Measurements from ENCODE around the gene TAOK3. TPM values are rescaled to one million over a fixed set of nuclear protein-coding genes. Genes with fewer than 3 reads are reported as not detected.

The TAOK3 gene
- total and polyA plus RNA-seq, 10 of the 15 experiments (the other 5 are each of a cell fraction or from before 2014, with no cell fraction given): 41.3 to 131 (median 57.8) TPM

GRCh38 chr12:118145798-118146156, 226.9 kb downstream of the TAOK3 start:
- SMC1A ChIA-PET (ENCODE audit: uncharacterized antibody, unreplicated experiment): no interaction called here

More at GRCh38 chr12:118145798-118146156, 226.9 kb downstream of the TAOK3 start:
- BruUV-seq (replicated peaks): no TSS peak
- peaks cover 20% of the 10 kb centered on the region for H3K4me1 ChIP-seq (ENCODE audit: control insufficient read depth, insufficient read depth, low read length)
- DNase-seq (ENCODE audit: low read depth, low spot score): no peak
- H3K27me3 ChIP-seq (replicated peaks in 1 of 2; ENCODE audit: control insufficient read depth in 2 of 2, insufficient read depth in 2 of 2, low read length in 1 of 2): no peaks in the 10 kb centered on the region
- CTCF ChIA-PET: interaction anchor here (1.6 kb wide), 1 partner anchor 25 kb away, joined by 8 read pairs; no protein-coding TSS in a partner anchor
- WGBS (ENCODE audit: insufficient coverage, insufficient replicate concordance, low lambda C conversion rate, missing lambda C conversion rate): 80% methylated on average over 9 of the region's 9 CpGs
- no peak for TF ChIP-seq ATF7 (IDR thresholded peaks at IDR 0.05; ENCODE audit: low read depth)
- TF ChIP-seq POLR2A (IDR thresholded peaks at IDR 0.05; ENCODE audit: low read depth, low read length): peak; percentile 40; the same call in 1 of the 2 replicates
- no peak for TF ChIP-seq BCLAF1 (IDR thresholded peaks at IDR 0.05)
- TF ChIP-seq FOXM1 (IDR thresholded peaks at IDR 0.05; ENCODE audit: low read depth, low read length): peak; percentile 18; the same call in 1 of the 2 replicates
- no peak for TF ChIP-seq RELA (IDR thresholded peaks at IDR 0.05; ENCODE audit: borderline replicate concordance, partially characterized antibody)
- TF ChIP-seq ZNF274 (IDR thresholded peaks at IDR 0.05; ENCODE audit: insufficient read depth, insufficient read length): no peak
- RAD21 ChIA-PET (ENCODE audit: unreplicated experiment): no interaction called here
- H3K36me3 ChIP-seq (ENCODE audit: control insufficient read depth in 2 of 2, insufficient read depth in 2 of 2, low read length in 1 of 2): peaks cover 7 to 29% of the 10 kb centered on the region in 2 experiments
- H3K9ac ChIP-seq (ENCODE audit: control insufficient read depth, insufficient read depth, low read length): no peak overlapping the region
- intact Hi-C loops (cut with micrococcal nuclease; ENCODE audit: unreplicated experiment): no loop called here
- H3K4me2 ChIP-seq (ENCODE audit: control insufficient read depth, insufficient read depth): peak overlapping the region; percentile 11
- H3K27ac ChIP-seq (ENCODE audit: control insufficient read depth, insufficient read depth): peak overlapping the region; percentile 67
- no peak overlapping the region for H2AFZ ChIP-seq (ENCODE audit: control insufficient read depth, low read depth, low read length)
- no peaks in the 10 kb centered on the region; the same call in 2 of the 3 replicates for H3K9me3 ChIP-seq (replicated peaks; ENCODE audit: control insufficient read depth, insufficient read depth, low read length)
- no peak overlapping the region for H3K4me3 ChIP-seq
- no peaks in the 10 kb centered on the region for H3K79me2 ChIP-seq (ENCODE audit: control insufficient read depth, insufficient read depth, low read length)
- FAIRE-seq: no peak
- H4K20me1 ChIP-seq (ENCODE audit: control insufficient read depth, insufficient read depth): no peaks in the 10 kb centered on the region
- POLR2A ChIA-PET: interaction anchor here (0.7 to 1.2 kb wide), 2 partner anchors 20 to 79 kb away, joined by 5 to 10 read pairs; no protein-coding TSS in a partner anchor
- in situ Hi-C loops (cut with MboI): loop anchor here (25.0 kb wide), 1 partner anchor 1517 kb away; the partner anchor contains the start of gene PRKAB1
- peak; percentile 21 for ATAC-seq
